AG04450 (cell line): ENCODE data around the gene C9orf43. TPM values are rescaled to one million over a fixed set of nuclear protein-coding genes. Genes with fewer than 3 reads are reported as not detected.

ENCODE experiments used
- CTCF ChIA-PET: fragments of 300-600, 350-600 bp; formaldehyde crosslinking; extraction: SDS; loops from one replicate; lab custom pipeline; 2022; ENCODE audit warnings: antibody characterized with exemption, inconsistent platforms; lab: Charles Lee
- POLR2A ChIA-PET: fragments of 350-600 bp; formaldehyde crosslinking; extraction: SDS; loops from one replicate; lab custom pipeline; 2021; ENCODE audit warnings: antibody characterized with exemption, inconsistent platforms; lab: Yijun Ruan, JAX
- DNase-seq: peaks from one replicate; pipeline ENCODE4 v3.0.0-alpha.2; 2011; ENCODE audit warnings: low read depth, low spot score
- H3K27ac ChIP-seq: one replicate; pipeline ENCODE4 v1.5.1; 2012; ENCODE audit warnings: low read depth, low read length, control low read depth
- H3K27me3 ChIP-seq: one replicate; pipeline ENCODE4 v1.6.0; 2012; ENCODE audit warnings: low read length; ENCODE audit not compliant: control insufficient read depth, insufficient read depth
- H3K4me3 ChIP-seq: 2 replicates; pipeline ENCODE4 v1.5.1; 2011; ENCODE audit warnings: mild to moderate bottlenecking, low read depth, low read length, control low read depth
- H3K9me3 ChIP-seq: 2 replicates; pipeline ENCODE4 v1.5.1; 2012; ENCODE audit warnings: low read length; ENCODE audit not compliant: control insufficient read depth, insufficient read depth
- CTCF ChIP-seq: IDR thresholded peaks from 2 replicates; pipeline ENCODE4 v1.5.1; 2011; ENCODE audit warnings: low read depth, low read length, control low read depth, inconsistent platforms
- polyA plus RNA-seq: library from polyadenylated mRNA; depleted of rRNA; stranded (reverse); fragments of >200 nt; gene quantifications from 2 replicates; pipeline ENCODE4 v1.2.3, GENCODE V29; 2011

Gene C9orf43
- polyA plus RNA-seq, 1 experiment: 0.50 TPM

- CTCF ChIA-PET: interaction anchor here (0.9 kb wide), 1 partner anchor 29 kb away, joined by 3 read pairs; the partner anchor contains the start of gene ALAD
- POLR2A ChIA-PET: no interaction called here
- no peak for TF ChIP-seq CTCF
Measured at GRCh38 chr9:113372059-113372458, 38.5 kb upstream of the C9orf43 start.

DNA sequence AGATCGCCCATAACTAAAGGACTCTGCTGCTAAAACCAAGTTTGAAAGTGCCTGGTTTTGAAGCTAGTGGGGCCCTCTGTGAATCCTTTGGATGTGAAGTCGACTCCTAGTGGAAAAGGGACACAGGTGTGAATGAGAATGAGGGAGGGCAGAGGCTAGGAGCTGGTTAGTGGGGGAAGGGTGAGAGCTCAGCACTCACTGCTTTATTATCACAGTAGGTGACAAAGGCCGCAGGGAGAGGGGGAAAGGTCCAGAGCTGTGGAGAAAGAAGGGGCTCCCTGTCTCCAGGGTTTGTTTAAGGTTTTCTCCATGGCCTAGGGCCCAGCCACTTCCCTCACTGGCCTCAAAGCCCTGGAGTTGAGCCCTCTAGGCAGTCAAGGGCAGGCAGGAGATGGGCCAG, 37.3 kb upstream of the C9orf43 start:
- Histone ChIP-seq H3K9me3 (no peaks in the 10 kb centered on the region; the same call in 1 of the 2 replicates), H3K27me3 (no peaks in the 10 kb centered on the region), H3K4me3 (no peak overlapping the region), H3K27ac (no peak overlapping the region)
- no peak for TF ChIP-seq CTCF
- DNase-seq: no peak
- CTCF ChIA-PET: no interaction called here
- POLR2A ChIA-PET: no interaction called here

More at GRCh38 chr9:113372059-113372458, 38.5 kb upstream of the C9orf43 start:
- DNase-seq: no peak
- Histone ChIP-seq H3K9me3 (no peaks in the 10 kb centered on the region; the same call in 1 of the 2 replicates), H3K27me3 (peaks cover 2% of the 10 kb centered on the region), H3K4me3 (no peak overlapping the region), H3K27ac (no peak overlapping the region)

DNA sequence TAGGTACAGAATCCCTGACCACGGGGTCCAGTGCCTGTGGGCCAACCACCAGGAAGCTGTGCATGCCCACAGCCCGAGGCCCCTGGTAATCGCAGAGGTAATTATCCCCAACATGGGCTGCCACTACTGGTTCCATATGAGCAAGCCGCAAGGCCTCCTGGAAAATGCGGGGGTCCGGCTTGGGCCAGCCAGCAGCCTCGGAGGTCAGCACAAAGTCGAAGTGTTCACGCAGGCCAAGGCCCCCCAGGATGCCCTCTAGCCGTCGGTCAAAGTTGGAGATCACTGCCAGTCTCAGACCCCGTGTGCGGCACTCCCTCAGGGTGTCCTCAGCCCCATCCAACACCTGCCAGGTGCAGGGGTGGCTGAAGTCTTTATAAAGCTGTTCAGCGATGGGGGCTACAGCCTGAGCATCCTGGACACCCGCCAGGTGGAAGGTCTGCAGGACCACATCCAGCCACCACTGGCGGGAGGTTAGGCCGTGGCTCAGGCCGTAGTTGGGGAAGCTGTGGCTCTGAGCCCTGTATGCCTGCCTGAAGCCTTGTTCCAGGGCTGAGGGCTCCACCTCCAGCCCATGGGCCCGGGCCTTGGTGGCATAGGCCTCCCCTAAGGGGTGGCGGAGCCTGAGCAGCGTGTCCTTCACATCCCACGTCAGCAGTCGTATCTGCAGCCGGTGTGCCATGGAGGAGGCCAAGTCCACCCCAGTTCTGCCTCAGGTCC, 36.7 kb upstream of the C9orf43 start:
- POLR2A ChIA-PET: no interaction called here
- no peak for TF ChIP-seq CTCF
- Histone ChIP-seq H3K4me3 (no peak overlapping the region), H3K27me3 (no peaks in the 10 kb centered on the region), H3K9me3 (no peaks in the 10 kb centered on the region; the same call in 1 of the 2 replicates), H3K27ac (no peak overlapping the region)
- DNase-seq: no peak
- CTCF ChIA-PET: no interaction called here

DNA sequence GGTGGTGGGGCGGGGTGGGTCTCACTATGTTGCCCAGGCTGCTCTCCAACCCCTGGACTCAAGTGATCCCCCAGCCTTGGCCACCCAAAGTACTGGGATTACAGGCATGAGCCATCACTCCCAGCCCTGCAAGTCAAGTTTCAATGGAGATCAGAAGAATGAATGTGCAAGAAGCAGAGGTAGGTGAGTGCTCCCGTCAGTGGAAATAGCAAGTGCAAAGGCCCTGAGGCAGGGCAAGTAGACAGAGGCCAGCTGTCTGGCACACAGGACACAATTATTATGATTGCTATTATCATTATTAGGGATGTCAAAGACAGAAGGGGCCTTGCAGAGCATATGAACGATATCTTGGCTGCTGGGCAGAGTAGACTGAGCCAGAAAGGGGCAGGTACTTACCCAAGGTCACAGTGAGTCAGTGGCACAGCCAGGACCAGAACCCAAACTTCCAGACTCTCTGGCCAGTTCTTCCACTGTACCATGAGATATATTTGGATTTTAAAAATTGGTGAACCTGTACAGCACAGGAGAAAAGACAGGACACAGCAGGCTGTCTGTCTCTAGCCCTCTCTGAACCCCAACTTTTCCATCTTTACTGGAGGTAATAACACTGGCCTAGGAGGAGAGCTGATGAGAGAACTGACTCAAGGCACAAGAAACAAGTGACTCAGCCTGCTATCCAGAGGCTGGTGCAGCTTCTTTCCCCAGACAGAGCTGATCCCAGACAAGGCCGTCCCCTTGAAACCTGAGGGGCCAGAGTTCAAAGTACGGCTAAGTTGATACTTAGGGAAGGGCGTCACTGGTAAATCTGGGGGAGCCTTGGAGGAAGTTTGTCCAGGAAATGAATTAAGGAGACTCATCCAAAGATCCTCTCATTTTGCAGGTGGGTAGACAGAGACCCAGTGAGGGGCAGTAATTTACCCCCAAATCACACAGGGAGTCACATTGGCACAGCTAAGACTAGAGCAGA, 35.2 kb upstream of the C9orf43 start:
- DNase-seq: no peak
- Histone ChIP-seq H3K27ac (no peak overlapping the region), H3K9me3 (no peaks in the 10 kb centered on the region; the same call in 1 of the 2 replicates), H3K4me3 (no peak overlapping the region), H3K27me3 (no peaks in the 10 kb centered on the region)
- ChIA-PET CTCF (interaction anchor here (1.0 kb wide), 1 partner anchor 26 kb away, joined by 3 read pairs; the partner anchor contains the start of gene ALAD), POLR2A (interaction anchor here (1.0 to 1.5 kb wide), 2 partner anchors 26 to 204 kb away, joined by 4 to 7 read pairs; partner anchors contain the start of gene ALAD)
- no peak for TF ChIP-seq CTCF
